H9 (cell line): ENCODE measurements around the gene RAC2. TPM values are rescaled to one million over a fixed set of nuclear protein-coding genes. Genes with fewer than 3 reads are reported as not detected.

Source experiments
- DNase-seq: peaks from one replicate; pipeline ENCODE4 v3.0.0-alpha.2; 2017
- H2AFZ ChIP-seq: one replicate; pipeline ENCODE4 v1.6.1; 2013; ENCODE audit warnings: mild to moderate bottlenecking, low read length, control low read depth, moderate library complexity
- H2AK5ac ChIP-seq: 2 replicates; pipeline ENCODE4 v1.6.1; 2013; ENCODE audit warnings: low read length, control low read depth, mixed read lengths; ENCODE audit not compliant: insufficient read length
- H2BK120ac ChIP-seq: one replicate; pipeline ENCODE4 v1.6.1; 2013; ENCODE audit warnings: low read depth, mild to moderate bottlenecking, low read length, control low read depth, inconsistent platforms; ENCODE audit not compliant: poor library complexity, severe bottlenecking
- H2BK12ac ChIP-seq: 2 replicates; pipeline ENCODE4 v1.6.1; 2013; ENCODE audit warnings: low read length, control low read depth, mixed read lengths, low read depth; ENCODE audit not compliant: insufficient read length
- H2BK15ac ChIP-seq: 2 replicates; pipeline ENCODE4 v1.6.1; 2013; ENCODE audit warnings: low read depth, low read length, control low read depth
- H2BK20ac ChIP-seq: one replicate; pipeline ENCODE4 v1.6.1; 2013; ENCODE audit warnings: low read depth, mild to moderate bottlenecking, low read length, control low read depth, inconsistent platforms; ENCODE audit not compliant: poor library complexity, severe bottlenecking
- H2BK5ac ChIP-seq: 2 replicates; pipeline ENCODE4 v1.6.1; 2013; ENCODE audit warnings: low read length, control low read depth, mixed read lengths; ENCODE audit not compliant: insufficient read length
- H3K14ac ChIP-seq: 2 replicates; pipeline ENCODE4 v1.6.1; 2013; ENCODE audit warnings: low read length, control low read depth; ENCODE audit not compliant: insufficient read depth
- H3K18ac ChIP-seq: 2 replicates; pipeline ENCODE4 v1.6.1; 2013; ENCODE audit warnings: low read depth, mild to moderate bottlenecking, mixed read lengths, low read length, control low read depth; ENCODE audit not compliant: insufficient read length
- H3K23ac ChIP-seq: 2 replicates; pipeline ENCODE4 v1.6.1; 2013; ENCODE audit warnings: low read length, control low read depth, mixed read lengths, low read depth; ENCODE audit not compliant: insufficient read length
- H3K23me2 ChIP-seq: 2 replicates; pipeline ENCODE4 v1.6.1; 2013; ENCODE audit warnings: low read depth, mild to moderate bottlenecking, mixed read lengths, low read length, control low read depth; ENCODE audit not compliant: insufficient read length, poor library complexity, severe bottlenecking
- H3K27ac ChIP-seq: 2 replicates; pipeline ENCODE4 v1.5.1; 2013; ENCODE audit warnings: low read length, control low read depth, mixed read lengths, low read depth; ENCODE audit not compliant: insufficient read length
- H3K27me3 ChIP-seq: 2 replicates; pipeline ENCODE4 v1.6.1; 2013; ENCODE audit warnings: low read length, control low read depth, inconsistent platforms; ENCODE audit not compliant: insufficient read depth
- H3K4ac ChIP-seq: 2 replicates; pipeline ENCODE4 v1.6.1; 2013; ENCODE audit warnings: low read depth, mild to moderate bottlenecking, control low read depth, inconsistent platforms, low read length, moderate library complexity
- H3K4me1 ChIP-seq: 2 replicates; pipeline ENCODE4 v1.6.1; 2013; ENCODE audit warnings: low read length, control low read depth, inconsistent platforms; ENCODE audit not compliant: insufficient read depth
- H3K4me2 ChIP-seq: 2 replicates; pipeline ENCODE4 v1.6.1; 2013; ENCODE audit warnings: low read length, control low read depth, mixed read lengths; ENCODE audit not compliant: insufficient read length, insufficient read depth
- H3K56ac ChIP-seq: 2 replicates; pipeline ENCODE4 v1.6.1; 2013; ENCODE audit warnings: low read depth, mild to moderate bottlenecking, mixed read lengths, low read length, control low read depth; ENCODE audit not compliant: insufficient read length
- H3K79me1 ChIP-seq: 2 replicates; pipeline ENCODE4 v1.6.1; 2013; ENCODE audit warnings: low read depth, mild to moderate bottlenecking, moderate library complexity, low read length, control low read depth, inconsistent platforms; ENCODE audit not compliant: insufficient read depth, poor library complexity, severe bottlenecking
- H3K79me2 ChIP-seq: 2 replicates; pipeline ENCODE4 v1.6.1; 2013; ENCODE audit warnings: low read length, control low read depth, inconsistent platforms; ENCODE audit not compliant: insufficient read depth
- H3K9ac ChIP-seq: 2 replicates; pipeline ENCODE4 v1.6.1; 2013; ENCODE audit warnings: low read length, control low read depth, mixed read lengths; ENCODE audit not compliant: insufficient read length; ENCODE audit errors: extremely low read depth
- H3K9me3 ChIP-seq: one replicate; pipeline ENCODE4 v1.6.1; 2013; ENCODE audit warnings: low read depth, low read length, inconsistent platforms; ENCODE audit not compliant: control insufficient read depth
- H3T11ph ChIP-seq: one replicate; pipeline ENCODE4 v1.6.1; 2013; ENCODE audit warnings: mild to moderate bottlenecking, low read length, control low read depth, inconsistent platforms
- H4K20me1 ChIP-seq: one replicate; pipeline ENCODE4 v1.6.1; 2013; ENCODE audit not compliant: control insufficient read depth, insufficient read length, insufficient read depth
- H4K5ac ChIP-seq: 2 replicates; pipeline ENCODE4 v1.6.1; 2013; ENCODE audit warnings: low read depth, mild to moderate bottlenecking, mixed read lengths, low read length, control low read depth; ENCODE audit not compliant: insufficient read length
- H4K8ac ChIP-seq: replicated peaks from 2 replicates; pipeline ENCODE4 v1.6.1; 2013; ENCODE audit warnings: low read length, control low read depth, mixed read lengths, low read depth; ENCODE audit not compliant: insufficient read length
- H4K91ac ChIP-seq: 2 replicates; pipeline ENCODE4 v1.6.1; 2013; ENCODE audit warnings: low read depth, mild to moderate bottlenecking, moderate library complexity, mixed read lengths, low read length, control low read depth; ENCODE audit not compliant: insufficient read length
- H3K27ac Mint-ChIP-seq, 3 experiments: 2 replicates in 2 of 3; 3 replicates in 1 of 3; pipeline ENCODE4 v1.8.0; 2020 to 2021; ENCODE audit warnings: mixed read lengths in 3 of 3, mild to moderate bottlenecking in 1 of 3, moderate library complexity in 1 of 3
- H3K27me3 Mint-ChIP-seq: 2 replicates; pipeline ENCODE4 v1.8.0; 2021; ENCODE audit warnings: low read depth, mild to moderate bottlenecking, moderate library complexity, mixed read lengths
- H3K36me3 Mint-ChIP-seq, 3 experiments: 2 replicates in 2 of 3; 3 replicates in 1 of 3; pipeline ENCODE4 v1.8.0; 2020 to 2021; ENCODE audit warnings: low read depth in 3 of 3, mixed read lengths in 3 of 3; ENCODE audit not compliant: insufficient read depth in 1 of 3
- H3K4me1 Mint-ChIP-seq, 2 experiments: 2 replicates each; pipeline ENCODE4 v1.8.0; 2020; ENCODE audit warnings: mixed read lengths in 2 of 2
- H3K4me3 Mint-ChIP-seq, 2 experiments: 2 replicates in 1 of 2; 3 replicates in 1 of 2; pipeline ENCODE4 v1.8.0; 2020 to 2021; ENCODE audit warnings: mild to moderate bottlenecking in 2 of 2, mixed read lengths in 2 of 2, moderate library complexity in 1 of 2
- H3K9me3 Mint-ChIP-seq, 2 experiments: 2 replicates in 1 of 2; 3 replicates in 1 of 2; pipeline ENCODE4 v1.8.0; 2020; ENCODE audit warnings: mild to moderate bottlenecking in 2 of 2, mixed read lengths in 2 of 2, moderate library complexity in 1 of 2
- WGBS: extraction: QIAGEN DNeasy Blood & Tissue Kit; methylation state at CpG from one replicate; pipeline ENCODE4 v1.1.7; 2013; ENCODE audit warnings: missing lambda C conversion rate, low lambda C conversion rate, mixed read lengths; ENCODE audit not compliant: insufficient read length; ENCODE audit errors: extremely low coverage; 5-methylcytosine and 5-hydroxymethylcytosine counted together
- total RNA-seq: library from RNA; stranded (reverse); gene quantifications from 2 replicates; pipeline ENCODE4 v1.2.1, GENCODE V29; 2021
- TF ChIP-seq, protein P1 (sequence below): fragments of 200-600 bp; sonication (generic); conservative IDR thresholded peaks from 3 replicates; pipeline ENCODE4 v1.8.0; 2021; ENCODE audit warnings: antibody characterized with exemption, mild to moderate bottlenecking

Gene RAC2
- total RNA-seq, 1 experiment from 2014 or later, result 2.8 TPM

DNA sequence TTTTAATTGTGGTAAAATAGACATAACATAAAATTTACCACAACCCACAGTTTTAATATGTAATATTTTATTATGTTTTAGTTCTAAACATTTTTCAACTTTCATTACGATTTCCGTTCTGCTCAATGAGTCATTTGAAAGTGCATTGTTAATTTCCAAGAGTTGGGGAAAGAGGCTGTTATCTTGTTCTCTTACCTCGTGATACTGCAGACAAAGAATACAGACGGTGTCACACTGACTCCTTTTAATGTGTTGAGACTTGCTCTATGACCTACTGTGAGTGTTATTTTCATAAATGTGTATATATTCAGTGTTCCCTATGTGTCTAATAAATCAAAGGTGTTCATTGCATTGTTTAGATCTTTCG is 10.8 kb upstream of the RAC2 start:
- H3K27me3 Mint-ChIP-seq, result peaks cover 23% of the 10 kb centered on the region
- no CpG with 5 or more reads among the region's 5 CpGs for WGBS

More for the DNA sequence above, 10.8 kb upstream of the RAC2 start:
- H4K5ac ChIP-seq, result no peak overlapping the region
- no peak overlapping the region for H4K8ac ChIP-seq
- H3K18ac ChIP-seq, result no peak overlapping the region
- no peak overlapping the region for H3K56ac ChIP-seq
- H2BK20ac ChIP-seq, result no peak overlapping the region
- no peak overlapping the region for H2AK5ac ChIP-seq
- H3K4me1 ChIP-seq, result 0 out of 2 replicates have a peak, but pooled peaks cover 5% of the 10 kb centered on the region
- no peak for DNase-seq
- H2AFZ ChIP-seq, result no peak overlapping the region
- H2BK15ac ChIP-seq, result no peak overlapping the region
- H3K23me2 ChIP-seq, result no peaks in the 10 kb centered on the region
- no peak overlapping the region for H2BK12ac ChIP-seq
- H3K4me3 Mint-ChIP-seq, result no peak overlapping the region
- H3T11ph ChIP-seq, result no peak overlapping the region
- H2BK5ac ChIP-seq, result no peak overlapping the region
- H3K79me2 ChIP-seq, result no peaks in the 10 kb centered on the region
- no peak overlapping the region for H3K27ac ChIP-seq
- TF ChIP-seq, protein P1, sequence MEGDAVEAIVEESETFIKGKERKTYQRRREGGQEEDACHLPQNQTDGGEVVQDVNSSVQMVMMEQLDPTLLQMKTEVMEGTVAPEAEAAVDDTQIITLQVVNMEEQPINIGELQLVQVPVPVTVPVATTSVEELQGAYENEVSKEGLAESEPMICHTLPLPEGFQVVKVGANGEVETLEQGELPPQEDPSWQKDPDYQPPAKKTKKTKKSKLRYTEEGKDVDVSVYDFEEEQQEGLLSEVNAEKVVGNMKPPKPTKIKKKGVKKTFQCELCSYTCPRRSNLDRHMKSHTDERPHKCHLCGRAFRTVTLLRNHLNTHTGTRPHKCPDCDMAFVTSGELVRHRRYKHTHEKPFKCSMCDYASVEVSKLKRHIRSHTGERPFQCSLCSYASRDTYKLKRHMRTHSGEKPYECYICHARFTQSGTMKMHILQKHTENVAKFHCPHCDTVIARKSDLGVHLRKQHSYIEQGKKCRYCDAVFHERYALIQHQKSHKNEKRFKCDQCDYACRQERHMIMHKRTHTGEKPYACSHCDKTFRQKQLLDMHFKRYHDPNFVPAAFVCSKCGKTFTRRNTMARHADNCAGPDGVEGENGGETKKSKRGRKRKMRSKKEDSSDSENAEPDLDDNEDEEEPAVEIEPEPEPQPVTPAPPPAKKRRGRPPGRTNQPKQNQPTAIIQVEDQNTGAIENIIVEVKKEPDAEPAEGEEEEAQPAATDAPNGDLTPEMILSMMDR, result no peak
- peaks cover 2% of the 10 kb centered on the region for H4K20me1 ChIP-seq
- H2BK120ac ChIP-seq, result no peak overlapping the region
- H3K4me2 ChIP-seq, result no peak overlapping the region
- H3K36me3 Mint-ChIP-seq, result no peaks in the 10 kb centered on the region
- peaks cover 18 to 40% of the 10 kb centered on the region in 2 experiments for H3K4me1 Mint-ChIP-seq
- no peak overlapping the region for H3K4ac ChIP-seq
- H3K23ac ChIP-seq, result no peak overlapping the region
- no peak overlapping the region for H3K27ac Mint-ChIP-seq
- no peak overlapping the region for H3K14ac ChIP-seq
- H4K91ac ChIP-seq, result no peak overlapping the region
- H3K9me3 Mint-ChIP-seq, result no peaks in the 10 kb centered on the region
- no peaks in the 10 kb centered on the region for H3K27me3 ChIP-seq
- H3K9ac ChIP-seq, result no peak overlapping the region
- H3K79me1 ChIP-seq, result no peaks in the 10 kb centered on the region
- H3K9me3 ChIP-seq, result no peaks in the 10 kb centered on the region
